ENCODE data around the gene AJAP1.
"Not testable (repeated sequence)": the region's sequence is repeated elsewhere in the genome, so short reads cannot be mapped to it uniquely, and the experiment has no call there.

The AJAP1 gene

DNA sequence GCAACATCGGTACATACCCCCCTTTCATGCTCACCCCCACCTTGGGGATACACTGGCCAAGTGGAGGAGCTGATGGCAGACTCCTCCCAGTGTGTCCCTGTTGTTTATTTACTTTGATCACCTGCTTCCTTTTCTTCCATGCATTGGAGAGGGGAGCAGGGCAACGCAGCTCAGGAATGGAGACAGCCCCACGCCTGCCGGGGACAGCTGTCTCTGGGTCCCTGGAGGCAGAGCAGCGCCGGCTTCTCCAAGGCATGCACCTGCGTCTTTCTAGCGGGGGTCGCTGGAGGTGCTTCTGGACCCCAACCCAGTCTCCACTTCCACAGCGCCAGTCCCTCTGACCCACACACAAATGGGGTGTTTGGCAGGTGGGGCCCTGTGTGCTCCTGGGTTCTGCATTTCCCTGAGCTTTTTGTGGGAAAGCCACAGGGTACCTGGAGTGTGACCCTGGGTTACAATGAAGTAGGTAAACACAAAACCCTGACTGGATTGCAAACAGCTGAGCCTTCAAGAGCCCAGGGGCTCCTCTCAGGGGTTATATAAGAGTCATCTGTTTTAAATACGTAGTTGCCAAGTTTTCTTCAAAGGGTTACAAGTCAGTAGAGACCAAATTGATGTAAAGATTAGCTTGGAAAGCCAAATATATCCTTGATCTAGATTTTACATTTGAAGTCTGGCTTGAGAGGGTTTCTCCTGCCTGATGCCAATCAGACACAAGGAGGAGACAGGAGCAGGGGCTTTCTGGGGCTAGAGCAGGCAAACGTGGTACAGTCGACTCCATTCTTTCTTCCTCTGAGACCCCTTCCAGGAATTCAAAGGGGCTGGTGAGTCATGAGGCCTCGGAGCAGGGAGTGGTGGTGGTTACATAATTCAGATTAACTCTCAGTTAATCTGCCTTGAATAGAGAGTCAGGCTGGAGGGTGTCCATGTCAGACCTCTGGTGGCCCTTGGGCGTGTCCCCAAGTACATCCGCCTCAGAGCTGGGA, 4.5 kb downstream of the AJAP1 start:
- DNase-seq: no peak

GRCh38 chr1:4660917-4661594, 6.6 kb downstream of the AJAP1 start:
- no peak for DNase-seq

GRCh38 chr1:4661595-4661917, 7.1 kb downstream of the AJAP1 start:
- no peak for DNase-seq

DNA sequence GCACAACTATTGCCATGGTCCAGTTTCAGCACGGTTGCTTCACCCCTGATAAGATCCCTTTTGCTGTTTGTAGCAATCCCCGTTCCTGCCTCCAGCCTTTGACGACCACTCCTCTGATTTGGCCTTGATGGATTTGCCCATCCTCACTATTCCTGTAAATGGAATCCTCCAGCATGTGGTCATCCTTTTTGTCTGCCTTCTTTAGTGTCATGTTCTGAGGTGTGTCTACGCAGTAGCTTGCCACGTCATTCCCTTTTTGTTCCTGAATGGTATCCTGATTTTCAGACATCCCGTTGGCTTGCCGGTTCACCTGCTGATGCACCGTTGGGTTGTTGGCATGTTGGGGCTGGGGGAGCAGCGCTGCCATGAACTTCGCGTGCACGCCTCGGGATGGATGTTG, 7.8 kb downstream of the AJAP1 start:
- DNase-seq: no peak

DNA sequence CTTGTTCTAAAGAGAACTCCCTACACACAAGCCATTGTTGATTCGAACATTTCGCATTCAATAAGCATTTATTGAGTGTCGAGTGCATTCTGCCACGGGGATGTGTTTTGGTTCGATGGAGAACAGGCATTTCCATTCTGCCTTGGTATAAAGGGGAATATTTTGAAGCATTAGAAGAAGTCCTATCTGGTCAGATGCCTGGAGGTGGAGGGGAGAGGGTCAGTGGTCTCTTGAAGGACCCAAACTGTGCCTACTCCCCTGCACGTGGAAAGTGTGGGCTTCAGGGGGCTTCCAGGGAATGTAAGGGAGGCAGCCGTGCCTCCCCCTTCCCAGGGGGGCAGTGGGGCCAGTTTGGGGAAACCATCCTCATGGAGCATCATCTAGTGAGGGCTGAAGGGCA, 8.3 kb downstream of the AJAP1 start:
- no peak for DNase-seq

DNA sequence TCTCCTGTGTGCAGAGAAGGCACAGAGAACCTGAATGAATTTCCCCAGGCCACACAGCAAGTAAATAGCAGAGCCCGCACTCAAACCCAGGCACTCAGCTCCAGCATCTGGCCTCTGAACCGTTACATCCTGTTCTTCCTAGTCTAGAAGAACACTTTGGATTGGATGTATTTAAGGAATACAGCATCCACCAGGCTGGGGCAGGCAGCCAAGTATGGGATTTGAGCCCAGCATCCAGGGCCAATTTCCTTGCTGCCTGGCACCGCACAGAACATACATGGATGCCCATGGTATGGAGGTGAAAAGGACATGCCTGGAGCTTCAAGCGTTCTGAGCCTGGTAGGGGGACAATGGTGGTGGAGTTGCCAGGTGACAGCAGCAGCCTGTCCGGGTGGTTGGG, 9.7 kb downstream of the AJAP1 start:
- DNase-seq: no peak

DNA sequence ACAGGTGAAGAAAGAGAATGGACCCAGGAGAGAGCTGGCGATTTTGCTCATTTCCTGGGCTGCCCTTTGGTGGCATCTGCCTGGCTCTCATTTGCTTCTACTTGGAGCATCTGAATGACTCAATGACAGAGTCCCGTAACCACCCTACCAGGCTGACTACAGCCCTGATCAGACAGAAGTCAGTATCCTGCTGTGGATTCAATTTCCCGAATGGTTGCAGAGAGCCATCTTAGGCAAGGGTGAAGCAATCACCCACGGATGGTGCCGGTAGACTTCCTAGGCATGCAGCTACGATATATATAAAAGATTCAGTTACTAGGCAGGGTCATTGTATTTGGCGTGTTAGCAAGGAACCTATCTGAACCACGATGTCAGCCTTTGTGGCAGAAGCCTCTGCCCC, 10.2 kb downstream of the AJAP1 start:
- no peak for DNase-seq

- DNase-seq: no peak
Measured at GRCh38 chr1:4665456-4665855, 11.0 kb downstream of the AJAP1 start.

DNA sequence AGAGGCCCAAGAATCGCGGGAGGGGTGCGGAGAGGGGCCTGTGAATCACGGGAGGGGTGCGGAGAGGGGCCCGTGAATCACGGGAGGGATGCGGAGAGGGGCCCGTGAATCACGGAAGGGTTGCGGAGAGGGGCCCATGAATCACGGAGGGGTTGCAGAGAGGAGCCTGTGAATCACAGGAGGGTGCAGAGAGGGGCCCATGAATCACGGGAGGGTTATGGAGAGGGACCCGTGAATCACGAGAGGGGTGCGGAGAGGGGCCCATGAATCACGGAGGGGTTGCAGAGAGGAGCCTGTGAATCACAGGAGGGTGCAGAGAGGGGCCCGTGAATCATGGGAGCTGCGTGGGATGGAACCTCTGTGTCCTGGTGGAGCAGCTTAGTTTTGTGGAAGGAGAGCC, 12.3 kb downstream of the AJAP1 start:
- not testable (repeated sequence) for DNase-seq

DNA sequence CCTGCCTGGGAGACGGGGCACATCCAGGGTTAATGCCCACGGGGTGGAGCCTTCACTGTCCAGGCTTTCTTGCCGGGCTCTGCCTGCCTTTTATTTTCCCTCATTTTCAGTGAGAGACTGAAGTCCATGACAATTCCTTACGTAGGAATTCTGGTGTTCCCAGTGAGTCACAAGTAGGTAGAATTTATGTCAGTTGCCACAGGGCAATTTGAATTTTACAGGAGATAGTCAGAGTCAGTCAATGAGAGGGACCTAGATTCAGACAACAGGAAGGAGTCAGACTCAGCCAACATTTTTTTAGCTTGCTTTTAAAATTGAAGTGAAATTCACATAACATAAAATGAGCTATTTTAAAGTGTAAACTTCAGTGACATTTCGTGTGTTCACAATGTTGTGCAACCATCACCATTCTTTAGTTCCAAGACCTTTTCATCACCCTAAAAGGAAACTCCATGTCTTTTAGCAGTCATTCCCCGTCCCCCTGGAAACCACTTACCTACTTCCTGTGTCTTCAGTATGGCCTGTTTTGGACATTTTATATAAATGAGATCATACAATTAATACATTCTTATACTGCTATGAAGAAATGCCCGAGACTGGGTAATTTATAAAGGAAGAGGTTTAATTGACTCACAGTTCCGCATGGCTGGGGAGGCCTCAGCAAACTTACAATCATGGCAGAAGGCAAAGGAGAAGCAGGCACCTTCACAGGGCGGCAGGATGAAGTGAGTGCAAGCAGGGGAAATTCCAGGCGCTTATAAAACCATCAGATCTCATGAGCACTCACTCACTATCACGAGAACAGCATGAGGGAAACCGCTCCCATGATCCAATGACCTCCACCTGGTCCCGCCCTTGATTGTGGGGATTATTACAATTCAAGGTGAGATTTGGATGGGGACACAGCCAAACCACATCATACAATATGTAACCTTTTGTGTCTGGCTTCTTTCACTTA, 14.6 kb downstream of the AJAP1 start:
- DNase-seq: no peak

- DNase-seq: no peak
Measured at GRCh38 chr1:4670265-4670664, 15.9 kb downstream of the AJAP1 start.

DNA sequence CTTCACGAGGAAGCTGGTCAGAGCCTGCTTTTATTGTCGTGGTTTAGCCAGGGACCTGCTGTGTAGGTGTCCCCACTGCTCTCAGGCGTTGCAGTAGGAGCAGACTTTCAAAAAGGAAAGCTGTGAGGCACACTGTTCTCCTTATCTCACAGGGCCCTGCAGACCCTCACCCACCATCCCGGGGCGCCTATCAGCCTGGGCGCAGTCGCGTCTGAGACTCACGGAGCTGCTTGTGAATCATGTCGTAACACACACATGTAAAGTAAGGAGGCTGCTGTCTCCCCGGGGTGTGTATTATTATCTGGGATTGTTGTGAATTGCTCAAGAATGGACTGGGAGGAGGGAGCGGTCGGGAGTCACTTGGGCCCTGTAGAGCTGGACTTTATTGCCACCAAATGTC, 17.4 kb downstream of the AJAP1 start:
- DNase-seq: no peak

DNA sequence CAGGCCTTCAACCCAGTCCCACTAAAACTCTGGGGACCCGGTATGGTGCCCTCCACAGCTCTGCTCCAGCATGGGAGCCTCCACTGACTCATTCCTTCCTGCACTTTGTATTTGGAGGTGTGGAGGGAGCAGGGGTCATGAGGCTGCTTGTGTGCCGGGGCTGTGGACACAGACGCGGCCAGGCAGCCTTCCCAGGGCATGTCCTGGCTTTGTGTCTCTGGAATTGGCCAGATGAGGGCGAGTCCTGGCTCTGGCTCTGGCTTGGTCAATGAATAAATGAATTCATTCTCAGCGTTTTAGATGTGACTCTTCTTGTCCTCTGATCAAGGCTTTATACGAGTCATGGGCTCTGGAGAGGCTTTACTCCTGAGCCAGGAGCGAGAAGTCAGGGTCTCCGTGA, 19.1 kb downstream of the AJAP1 start:
- DNase-seq: no peak

GRCh38 chr1:4674117-4674516, 19.7 kb downstream of the AJAP1 start:
- DNase-seq: no peak

DNA sequence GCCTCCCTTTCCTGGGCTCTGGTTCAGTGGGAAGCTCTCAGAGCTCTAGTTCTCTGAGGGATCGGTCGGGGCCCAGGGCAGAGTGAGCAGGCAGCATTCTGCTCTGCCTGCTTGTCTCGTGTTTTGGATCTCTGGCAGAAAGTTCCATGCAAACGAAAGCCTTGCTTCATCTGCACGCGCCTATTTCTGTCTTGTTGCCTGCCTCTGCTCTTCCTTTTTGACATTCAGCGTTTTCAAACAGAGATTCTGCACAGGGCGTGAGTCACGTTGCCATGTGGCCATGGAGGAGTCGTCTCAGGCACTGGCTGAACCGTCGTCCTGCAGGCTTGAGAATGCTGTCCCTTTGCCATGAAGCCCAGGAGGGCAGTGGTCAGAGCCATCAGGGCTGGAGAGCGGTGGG, 20.3 kb downstream of the AJAP1 start:
- no peak for DNase-seq

GRCh38 chr1:4675454-4676186, 21.2 kb downstream of the AJAP1 start:
- no peak for DNase-seq

DNA sequence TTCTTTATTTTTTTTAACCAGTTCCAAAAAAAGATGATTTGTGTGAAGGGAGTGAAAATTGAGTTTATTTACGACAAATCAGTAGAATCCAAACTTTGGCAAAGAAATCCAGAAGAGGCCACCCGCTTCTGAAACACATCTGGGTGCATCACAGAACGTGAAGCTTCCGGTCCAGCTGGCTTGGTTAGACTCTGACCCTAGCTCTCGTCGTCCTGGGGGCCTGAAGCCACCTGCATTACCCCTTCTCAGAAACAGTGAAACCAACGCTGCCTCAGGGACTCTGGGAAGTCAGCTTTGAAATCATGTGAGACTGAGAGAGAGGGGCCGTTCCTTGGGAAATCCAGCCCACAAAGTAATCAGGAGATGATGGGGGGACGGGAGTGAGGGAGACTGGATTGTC, 21.8 kb downstream of the AJAP1 start:
- no peak for DNase-seq

DNA sequence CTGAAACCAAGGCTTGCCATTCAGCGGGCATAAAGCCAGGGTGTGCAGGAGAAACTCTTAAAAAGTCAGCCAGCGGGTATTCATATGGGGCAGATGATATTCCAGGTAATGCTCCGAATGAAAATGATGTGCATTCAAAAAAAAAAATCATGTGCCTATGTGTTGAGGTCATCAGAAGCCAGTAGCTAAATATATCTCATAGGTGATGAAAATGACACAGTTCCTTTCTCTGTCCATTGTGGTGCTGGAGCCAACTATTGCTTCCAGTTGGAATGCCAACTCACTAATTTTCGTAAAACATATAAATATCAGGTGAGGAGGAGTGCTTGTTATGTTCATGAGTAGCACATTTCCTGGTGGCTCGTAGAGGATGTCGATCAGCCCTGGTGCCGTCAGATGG, 23.2 kb downstream of the AJAP1 start:
- DNase-seq: no peak

- no peak for DNase-seq
Measured at GRCh38 chr1:4678066-4678717, 23.8 kb downstream of the AJAP1 start.

DNA sequence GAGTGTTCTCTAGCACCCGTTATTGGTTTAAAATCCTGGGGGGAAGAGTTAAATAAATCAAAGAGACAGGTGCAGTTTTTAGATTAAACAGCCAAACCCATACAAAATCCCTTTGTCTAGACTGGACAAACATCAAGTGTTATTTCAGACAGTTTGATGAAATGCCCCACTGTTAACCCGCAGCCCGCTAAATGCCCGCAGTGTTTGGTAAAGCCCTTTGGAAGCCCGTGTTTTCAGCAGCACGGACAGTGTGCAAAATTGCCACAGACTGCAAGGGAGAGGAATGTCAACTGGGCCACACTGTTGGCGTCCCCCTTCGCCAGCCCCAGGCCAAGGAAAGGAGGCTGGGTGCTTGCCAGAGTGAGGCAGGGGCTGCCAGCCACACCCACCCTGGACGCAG, 26.6 kb downstream of the AJAP1 start:
- DNase-seq: no peak

DNA sequence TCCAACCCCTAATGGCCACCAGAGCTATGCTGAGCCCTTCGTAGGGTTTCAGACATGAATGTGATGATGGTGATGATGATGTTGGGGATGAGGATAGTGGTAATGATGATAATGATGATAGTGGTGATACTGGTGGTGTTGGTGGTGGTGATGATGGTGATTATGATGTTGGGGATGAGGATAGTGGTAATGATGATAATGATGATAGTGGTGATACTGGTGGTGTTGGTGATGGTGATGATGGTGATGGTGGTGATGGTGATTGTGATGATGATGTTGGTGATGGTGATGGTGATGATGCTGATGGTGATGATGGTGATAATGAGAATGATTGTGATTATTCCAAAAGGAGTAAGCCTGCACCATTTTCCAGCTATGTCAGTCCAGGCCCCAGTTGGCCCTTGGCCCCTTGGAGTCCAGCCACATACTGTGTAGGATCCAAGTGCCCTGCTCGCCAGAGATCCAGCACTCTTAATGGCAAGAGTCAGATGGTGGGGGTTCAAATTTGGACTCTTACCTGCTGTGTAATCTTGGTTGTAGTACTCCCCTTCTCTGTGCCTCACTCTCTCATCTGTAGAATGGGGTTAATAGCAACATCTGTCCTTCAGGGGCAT, 28.3 kb downstream of the AJAP1 start:
- no peak for DNase-seq

GRCh38 chr1:4684136-4684535, 29.7 kb downstream of the AJAP1 start:
- DNase-seq: no peak
